Stimulated activated CD8-positive, alpha-beta memory T cell treated with anti-CD3 and anti-CD28 coated beads, Interleukin-2, amount 100 ng/mL, for 1 hour (primary cell): Measurements from ENCODE around the gene ACO2.
"Not testable (repeated sequence)": the region's sequence is repeated elsewhere in the genome, so short reads cannot be mapped to it uniquely, and the experiment has no call there.

Source experiments
- DNase-seq, 2 donors: peaks; one replicate each; pipeline ENCODE4 v3.0.0-alpha.2; 2020; ENCODE audit warnings: low read depth in 2 of 2

The ACO2 gene

DNA sequence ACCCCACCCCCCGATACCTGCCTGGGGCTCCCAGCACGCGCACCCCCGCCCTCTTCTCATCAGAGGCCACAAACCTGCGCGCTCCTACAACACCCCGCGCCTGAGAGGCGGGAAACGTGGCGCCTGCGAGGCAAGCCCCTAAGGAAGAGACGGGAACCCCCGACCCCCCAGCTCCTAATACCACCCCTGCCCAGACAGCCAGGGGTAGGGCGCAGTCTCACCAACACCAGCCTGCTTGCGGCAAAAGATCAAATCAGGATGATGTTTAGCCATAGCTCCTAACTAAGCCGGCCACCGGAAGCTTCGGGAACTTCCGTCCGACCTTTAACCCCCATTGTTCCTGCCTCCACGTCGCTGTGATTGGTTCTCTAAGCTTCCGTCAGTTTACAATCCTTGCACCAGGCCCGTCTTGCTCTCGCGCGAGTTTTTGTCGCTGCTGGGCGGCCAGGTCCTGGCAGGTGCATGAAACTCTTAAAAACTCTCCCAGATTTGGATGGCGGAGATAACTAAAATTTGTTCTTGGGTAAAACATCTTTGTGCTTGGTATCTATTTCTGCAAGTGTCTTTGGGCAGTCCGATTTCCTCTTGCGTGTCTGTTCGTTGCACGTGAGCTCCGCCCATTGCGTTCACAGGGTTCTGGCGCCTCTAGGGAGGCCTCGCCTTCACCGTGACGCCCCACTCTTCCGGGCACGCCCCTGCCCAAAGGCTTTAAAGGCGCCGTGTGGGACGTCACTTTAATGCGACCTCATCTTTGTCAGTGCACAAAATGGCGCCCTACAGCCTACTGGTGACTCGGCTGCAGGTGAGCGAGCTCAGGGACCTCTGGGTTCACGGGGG is at the start of gene ACO2, which contains the start of gene PHF5A:
Gene ACO2 (plus strand): TSS at position 737 of the 837 bp plus-strand sequence. CDS start 30 bp downstream, at position 767.
Gene PHF5A (minus strand): TSS at position 312 of the 837 bp plus-strand sequence. CDS start 39 bp downstream, at position 273.
- peak; percentile 96 to 98 for DNase-seq

DNA sequence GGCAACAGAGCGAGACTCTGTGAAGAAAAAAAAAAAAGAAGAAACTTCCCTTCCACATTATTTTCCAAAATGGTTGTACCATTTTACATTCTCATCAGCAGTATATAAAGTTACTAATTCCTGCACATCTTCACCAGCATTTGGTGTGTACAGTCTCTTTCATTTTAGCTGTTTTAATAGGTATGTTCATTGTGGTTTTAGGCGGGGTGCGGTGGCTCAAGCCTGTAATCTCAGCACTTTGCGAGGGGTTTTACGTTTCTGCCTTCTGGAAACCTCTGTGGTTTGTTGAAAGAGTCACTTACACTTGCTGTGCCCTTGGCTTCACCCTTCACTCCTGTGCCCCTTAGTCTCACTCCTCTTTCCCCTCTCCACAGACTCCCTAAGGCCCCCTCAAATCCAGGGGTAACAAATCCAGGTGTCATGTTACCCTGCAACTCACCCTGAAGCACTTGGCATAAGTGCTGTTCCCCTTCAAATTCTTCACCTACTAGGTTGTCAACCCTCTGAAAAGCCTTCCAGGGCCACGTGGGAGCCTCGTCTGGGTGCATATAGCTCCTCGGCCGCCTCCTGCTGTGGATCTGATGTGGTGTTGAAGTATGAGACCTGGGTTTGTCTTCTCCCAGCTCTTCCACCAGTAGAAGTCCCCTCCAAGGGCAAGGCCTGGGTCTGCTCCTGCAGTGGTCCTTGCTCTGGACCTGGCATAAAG is 43.1 kb upstream of the ACO2 start:
- DNase-seq: no peak

DNA sequence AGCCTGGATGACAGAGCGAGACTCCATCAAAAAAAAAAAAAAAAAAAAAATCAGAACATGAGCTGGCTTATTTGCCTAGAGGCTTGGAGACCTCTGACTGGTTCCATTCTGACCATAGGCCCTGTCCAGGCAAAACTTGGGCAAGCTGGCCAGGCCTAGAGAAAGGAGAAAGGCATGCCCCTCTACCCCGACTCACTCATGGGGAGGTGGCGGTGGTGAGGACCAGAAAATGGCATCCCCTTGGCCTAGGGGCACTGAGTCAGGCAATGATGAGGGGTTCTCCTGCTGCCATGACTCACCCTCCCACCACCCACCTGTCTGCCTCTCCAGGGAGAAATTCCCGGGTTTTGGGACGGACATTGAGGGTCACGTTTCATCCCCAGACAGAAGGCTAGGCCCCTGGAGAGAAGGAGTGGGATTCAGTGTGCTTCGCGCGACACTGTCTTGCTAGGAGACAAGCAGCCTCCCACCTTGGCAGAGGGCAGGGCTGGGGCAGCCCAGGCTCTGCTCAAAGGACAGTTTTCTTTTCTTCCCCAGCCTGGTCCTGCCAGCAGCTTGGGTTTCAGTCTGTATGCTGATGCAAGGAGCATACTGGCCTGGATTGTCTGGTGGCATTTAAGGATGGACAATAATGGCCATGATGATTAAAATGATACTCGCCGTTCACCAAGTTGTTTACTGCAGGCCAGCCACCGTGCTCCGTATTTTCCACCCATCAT is 39.5 kb upstream of the ACO2 start:
- DNase-seq: no peak

DNA sequence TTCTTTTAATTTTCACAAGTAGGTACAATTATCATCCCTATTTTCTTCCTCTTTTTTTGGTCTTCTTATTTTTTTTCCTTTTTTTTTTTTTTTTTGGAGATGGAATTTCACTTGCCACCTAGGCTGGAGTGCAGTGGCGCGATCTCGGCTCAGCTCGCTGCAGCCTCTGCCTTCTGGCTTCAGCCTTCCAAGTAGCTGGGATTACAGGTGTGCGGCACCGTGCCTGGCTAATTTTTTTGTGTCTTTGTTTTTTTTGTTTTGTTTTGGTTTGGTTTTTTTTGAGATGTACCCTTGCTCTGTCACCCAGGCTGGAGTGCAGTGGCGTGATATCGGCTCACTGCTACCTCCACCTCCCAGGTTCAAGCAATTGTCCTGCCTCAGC is 39.0 kb upstream of the ACO2 start:
- DNase-seq: no peak

DNA sequence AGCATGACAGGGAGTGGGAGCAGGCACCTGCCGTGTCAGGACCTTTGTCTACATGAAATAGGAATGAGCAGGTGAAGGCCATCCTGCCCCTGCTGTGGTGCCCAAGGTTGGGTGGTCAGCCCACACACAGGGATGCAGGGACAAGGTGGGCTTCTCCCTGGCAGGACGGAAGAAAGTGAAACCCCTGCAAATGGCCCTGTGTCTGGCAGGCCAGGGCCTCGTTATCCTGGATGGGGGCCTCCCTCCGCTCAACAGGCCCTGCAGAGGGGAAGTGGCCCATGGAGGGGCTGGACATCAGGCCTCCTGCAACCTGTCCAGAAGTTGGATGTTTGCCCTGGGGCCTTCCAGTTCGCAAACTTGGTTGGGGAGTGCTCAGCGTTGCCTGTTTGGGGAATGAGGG is 37.3 kb upstream of the ACO2 start:
- DNase-seq: no peak

DNA sequence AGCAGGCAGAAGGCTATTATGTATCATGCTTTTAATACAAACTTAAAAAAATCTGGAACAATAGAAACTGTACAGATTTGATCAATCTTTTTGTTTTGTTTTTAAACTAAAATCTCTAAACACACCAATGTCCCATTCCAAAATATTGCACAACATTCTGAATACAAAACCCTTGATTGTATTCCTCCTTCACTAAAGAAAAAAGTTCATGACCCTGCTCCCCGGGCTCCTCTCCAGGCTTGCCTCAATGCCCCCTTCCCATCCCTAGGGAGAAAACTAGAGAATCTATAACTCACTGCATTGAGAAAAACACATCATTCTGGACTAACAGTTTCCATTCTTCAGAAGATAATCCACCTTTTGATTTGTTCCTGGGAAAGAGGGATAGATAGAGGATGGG is 35.4 kb upstream of the ACO2 start:
- DNase-seq: not testable (repeated sequence)

DNA sequence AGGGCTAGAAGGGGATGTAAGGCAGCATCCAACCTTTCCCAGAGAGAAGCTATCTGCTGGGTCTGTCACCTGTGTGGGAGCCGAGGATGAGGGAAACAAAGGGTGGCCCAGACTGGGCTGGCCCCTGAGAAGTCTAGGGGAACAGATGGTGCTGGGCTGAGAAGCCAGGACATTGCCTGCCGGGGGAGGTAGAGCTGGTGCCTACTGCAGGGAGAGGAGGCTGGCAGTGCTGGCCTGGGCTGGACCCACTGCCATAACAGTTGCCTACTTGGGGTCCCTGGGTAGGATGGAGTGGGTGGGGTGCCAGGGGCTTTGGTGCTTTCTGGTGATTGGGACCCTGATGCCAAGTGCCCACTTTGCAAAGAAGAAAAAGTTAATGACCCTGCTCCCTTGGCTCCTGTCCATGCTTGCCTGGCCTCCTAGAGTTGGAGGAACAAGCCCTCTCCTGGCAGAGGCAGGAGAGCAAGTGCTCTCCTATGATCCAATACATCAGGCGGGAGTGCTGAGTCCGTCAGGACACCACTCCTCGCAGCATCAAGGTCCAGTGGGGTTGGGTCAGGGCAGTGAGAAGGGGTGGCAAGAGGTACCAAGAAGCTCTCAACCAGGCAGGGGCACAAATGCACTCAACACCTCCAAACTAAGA is 34.4 kb upstream of the ACO2 start:
- DNase-seq: not testable (repeated sequence)

DNA sequence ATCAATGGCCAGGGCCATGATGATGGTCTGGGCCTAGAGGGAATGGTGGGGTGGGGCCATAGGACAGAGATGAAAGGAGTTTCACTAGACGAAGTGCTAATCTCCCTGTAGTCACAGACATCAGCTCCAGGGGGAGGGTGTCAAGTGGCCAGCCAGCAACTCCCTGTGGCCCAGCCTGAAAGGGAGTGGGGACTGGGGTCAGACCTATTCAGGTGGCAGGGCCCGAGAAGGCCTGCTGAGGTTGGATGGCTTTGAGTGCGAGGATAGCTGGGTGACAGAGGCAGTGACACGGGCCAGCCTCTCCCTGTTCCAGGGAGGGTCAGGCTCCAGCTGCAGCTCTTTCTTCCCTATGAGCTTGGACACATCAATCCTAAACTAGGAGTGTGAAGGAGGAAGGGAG is 33.4 kb upstream of the ACO2 start:
- no peak for DNase-seq

DNA sequence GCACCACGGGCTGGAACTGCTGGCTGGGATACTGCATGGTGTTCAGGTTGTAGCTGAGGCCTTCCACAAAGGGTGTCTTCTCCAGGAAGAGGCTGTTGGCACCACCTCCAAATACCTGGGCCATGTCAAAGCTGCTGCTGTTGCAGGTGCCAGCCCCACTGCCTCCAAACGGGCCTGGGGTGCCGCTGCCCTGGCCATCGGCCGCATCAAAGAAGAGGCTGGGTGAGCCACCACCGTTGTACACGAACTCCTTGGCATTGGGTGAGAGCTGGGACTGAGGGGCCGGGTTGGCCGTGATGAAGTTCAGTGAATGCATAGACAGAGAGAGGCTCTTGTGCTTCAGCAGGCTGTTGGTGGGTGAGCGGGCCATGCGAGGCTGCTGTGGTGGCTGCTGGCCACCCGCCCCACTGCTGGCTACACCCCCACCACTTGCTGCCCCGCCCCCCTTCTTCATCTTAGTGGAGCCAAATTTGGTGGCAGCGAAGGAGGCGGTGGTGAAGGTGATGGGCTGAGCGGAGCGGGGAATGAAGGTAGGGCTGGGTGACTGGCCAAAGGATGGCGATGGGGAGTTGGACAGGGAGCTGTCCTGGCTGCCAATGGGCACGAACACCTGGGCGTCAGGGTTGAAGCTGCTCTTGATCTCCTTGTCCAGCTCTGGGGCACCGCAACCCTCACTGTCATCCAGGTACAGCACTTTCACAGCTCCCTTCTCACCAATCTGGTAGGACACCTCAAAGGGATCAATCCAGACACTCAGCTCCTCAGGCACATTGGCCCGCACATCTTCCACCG is 32.4 kb upstream of the ACO2 start:
- DNase-seq: no peak

DNA sequence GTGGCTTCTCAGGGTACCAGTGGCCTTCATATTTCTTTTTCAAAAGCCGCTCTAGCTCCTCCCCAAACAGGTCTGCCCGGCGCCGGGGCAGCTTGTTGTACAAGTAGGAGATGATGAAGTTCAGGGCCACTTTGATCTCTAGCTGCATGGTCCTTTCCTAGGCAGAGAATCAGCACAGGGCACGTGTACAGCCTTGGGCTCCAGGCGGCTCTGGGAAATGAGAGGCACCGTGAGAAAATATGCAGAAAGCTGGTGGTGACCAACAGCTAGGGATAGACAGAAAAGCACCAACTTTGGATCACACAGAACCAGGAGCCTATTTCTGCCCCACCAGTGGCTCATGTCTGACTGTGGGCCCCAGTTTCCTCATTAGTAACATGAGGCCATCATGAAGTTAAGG is 31.7 kb upstream of the ACO2 start:
- DNase-seq: no peak

DNA sequence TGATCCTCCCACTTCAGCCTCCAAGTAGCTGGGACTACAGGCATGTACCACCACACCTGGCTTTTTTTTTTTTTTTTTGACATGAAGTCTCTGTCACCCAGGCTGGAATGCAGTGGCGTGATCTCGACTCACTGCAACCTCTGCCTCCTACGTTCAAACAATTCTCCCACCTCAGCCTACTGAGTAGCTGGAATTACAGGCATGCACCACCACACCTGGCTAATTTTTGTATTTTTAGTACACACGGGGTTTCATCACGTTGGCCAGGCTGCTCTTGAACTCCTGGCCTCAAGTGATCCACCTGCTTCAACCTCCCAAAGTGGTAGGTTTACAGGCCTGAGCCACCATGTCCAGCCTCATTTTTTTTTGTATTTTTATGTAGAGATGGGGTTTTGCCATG is 28.4 kb upstream of the ACO2 start:
- not testable (repeated sequence) for DNase-seq

DNA sequence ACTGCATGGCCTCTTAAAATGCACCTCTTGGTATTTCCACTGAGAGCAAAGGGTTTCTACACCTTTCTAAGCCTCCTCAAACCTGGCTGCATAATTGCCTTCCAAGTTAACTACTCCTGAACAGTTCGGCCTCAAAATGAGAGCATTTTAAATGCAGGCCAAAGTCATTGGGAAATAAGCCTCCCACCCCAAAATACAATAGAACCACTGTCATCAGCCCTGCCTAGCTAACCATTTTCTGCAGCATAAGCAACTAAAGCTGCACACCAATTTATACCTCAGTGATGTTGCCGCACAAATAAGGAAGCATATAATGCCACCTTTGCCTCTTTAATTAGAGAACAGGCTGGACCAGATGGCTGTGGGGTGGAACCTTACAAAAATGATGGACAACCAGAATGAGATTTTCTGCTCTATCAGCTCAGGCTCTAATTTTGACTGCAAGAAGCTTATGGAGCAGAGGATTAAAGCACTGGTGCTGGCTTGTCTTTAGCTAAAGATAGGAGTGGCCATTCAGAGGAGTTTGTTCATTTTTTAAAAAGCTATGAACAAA is 26.6 kb upstream of the ACO2 start:
- no peak for DNase-seq

DNA sequence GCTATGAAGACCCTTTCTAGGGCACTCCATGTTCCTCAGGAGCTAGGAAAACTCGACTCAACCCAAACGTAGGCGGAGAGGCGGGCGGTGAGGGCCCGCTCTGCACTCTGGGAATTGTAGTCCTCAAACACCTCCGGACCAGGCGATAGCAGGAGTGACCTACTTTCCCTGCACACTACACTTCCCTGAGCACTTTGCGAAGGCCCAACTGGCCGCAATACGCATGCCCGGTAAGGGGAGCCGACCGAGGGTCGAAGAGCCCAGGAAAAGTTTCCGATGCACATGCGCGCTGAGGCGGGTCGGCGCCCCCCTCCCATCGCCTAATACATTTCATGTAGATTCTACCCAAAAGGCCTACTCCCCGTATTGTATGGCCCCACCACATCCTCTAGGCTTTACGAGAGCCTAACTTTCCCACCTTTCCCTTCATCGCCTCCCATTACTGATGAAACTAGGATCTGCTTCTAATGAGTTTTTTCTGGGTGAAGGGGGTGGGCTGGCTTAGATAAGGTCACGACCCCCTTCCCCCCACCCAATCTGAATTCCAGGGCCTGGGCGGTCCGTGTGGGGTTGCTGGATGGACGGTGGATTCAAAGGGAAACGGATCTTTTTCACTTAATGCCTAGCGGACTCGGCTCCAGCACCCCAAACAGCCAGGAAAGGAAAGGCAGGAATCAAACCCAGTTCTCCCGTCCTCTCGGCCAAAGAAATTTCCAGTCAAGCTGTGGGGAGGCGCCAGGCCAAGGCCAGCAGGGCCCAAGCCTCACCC is 24.4 kb upstream of the ACO2 start:
- DNase-seq: peak; percentile 55 to 71

DNA sequence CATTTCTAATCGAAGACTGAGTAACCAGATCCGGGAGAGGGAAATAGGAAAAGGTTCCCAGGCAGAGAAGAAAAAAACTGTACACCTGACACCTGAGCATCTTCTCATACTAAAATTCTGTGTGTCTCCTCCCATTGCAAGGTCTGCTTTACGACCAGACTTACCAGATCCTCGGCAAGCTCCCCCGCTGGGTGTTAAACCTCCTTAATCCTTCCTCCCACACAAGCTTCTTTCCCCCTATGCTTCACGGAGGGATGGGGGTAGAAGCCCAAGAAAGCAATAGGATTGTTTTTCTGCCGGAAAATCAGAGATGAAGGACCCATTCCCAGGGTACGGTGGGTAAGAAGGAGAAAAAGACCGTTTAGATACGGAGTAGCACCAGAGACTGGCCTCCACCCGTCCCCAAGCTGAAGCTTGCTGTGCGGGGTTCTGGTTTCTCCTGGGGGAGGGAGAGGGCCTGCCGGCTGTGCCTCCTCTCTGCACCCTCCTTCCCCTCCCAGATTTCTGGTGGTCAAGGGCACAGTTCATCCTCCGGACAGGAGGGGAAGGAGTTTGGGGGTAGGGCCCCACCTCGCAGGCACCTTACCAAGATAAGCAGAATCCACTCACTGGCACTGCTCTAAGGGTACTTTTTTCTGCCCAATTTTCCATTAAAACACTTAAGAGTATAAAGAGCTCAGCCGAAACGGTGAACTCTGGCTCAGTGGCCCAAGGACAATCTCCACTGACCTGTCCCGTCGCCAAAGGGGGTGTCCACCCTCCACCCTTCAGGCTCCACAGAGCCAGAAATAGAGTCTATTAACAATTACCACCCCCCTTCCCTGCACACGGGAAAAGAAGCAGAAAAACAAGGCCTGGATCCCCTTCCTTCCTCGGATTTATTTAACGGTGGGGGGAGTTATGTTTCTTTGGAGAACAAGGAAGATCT is 23.5 kb upstream of the ACO2 start:
- no peak for DNase-seq

DNA sequence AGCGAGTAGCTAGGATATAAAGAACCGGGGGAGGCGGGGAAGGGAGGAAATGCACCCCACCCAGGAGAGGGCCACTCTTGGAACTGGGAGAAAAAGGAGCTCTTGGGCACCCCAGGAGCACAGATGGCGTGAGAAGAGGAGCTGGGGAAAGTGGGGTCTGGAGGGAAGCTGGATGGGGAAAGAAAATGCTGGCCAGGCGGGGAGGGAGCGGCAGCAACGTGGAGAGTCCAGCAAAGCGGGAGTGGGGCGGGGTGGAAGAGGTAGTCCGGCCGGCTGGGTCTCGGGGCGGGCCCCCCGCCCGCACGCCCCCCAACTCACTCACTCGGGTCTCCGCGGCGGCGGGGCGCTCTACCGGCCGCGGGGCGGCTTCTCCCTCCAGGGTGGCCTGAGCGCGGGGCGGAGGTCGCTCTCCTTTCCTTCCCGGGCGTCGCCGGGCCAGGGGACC is 22.8 kb upstream of the ACO2 start:
- DNase-seq: no peak

DNA sequence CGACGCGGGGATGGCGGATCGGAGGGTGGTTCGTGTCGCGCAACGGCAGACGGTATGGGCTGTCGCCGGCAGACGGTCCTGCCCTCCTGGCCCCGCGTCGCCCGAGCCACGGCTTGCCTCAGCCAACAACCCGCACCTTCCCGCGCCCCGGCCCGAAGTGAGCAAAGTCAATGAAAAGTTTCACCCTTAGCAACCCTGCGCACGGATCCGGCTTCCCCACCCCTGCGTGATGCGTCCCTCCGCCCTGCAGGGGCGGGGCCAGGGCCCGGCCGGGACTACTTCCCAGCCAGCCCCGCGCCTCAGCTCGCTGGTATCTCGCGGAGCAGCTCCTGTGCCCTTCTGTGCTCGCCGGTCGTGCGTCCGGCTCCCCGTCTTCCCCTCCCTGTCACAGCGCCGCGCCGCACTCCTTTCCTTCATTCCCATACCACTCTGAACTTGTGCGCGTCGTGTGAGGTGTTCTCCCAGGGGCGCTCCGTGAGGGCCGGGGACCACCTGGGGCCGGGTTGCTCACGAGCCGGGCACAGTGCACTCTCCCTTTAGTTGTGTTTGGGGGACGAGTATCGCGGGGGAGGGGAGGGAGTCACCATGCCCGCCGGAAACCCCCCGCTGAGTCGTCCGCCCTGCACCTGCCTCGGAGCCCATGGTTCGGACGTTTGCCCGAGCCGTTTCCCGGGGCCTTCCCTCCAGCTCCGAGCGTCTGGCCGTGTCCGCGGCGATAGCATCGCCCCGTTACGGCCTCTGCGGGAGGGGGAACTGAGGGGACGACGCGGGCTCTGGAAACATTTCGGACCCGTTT is 22.1 kb upstream of the ACO2 start, which contains the start of gene TOB2:
Gene TOB2 (minus strand): TSS at position 163 of the 796 bp plus-strand sequence. CDS start 9,456 bp downstream, outside the sequence.
- DNase-seq: peak; percentile 79 to 92

DNA sequence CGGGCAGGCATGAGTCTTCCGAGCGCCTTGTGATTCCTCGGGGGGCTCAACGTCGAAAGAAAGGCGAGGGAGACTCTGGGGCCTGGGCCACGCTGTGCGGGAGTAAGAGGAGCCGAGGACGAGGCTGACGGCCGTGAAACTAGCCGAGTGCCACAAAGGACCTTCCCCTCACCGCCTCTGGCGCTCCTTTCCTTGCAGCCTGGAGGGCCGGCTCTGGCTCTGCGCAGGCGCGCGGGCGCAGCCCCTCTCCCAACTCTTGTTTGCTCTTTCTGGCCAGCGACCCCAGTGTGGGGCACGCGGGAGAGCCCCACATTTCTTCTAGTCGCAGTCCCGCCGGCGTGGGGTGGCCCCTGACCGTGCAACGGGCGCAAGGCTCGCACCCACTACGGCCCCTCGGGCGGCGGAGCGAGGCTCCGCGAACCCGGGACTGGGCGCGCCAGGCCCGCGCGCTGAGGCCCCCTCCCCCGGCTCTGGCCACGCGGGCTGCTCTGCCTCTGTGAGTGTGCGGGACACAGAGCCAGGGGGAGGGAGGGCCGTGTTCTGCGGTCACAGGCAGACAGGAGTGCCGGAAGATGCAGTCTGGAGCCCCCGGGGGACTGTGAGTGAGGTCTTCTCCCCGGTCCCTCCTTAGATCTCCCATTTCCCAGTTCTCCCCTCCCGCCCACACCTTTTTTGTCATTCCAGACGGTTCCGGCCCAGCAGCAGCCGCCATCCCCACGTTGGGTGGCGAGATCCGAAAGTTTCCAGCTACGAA is 21.3 kb upstream of the ACO2 start:
- DNase-seq: peak in 1 of 2 donors; percentile 39
